GM21619 (cell line): ENCODE measurements around the gene GRIP1.
A peak's percentile ranks its signal among the peaks of the same experiment; 100 is the strongest.
"Not testable (repeated sequence)": the region's sequence is repeated elsewhere in the genome, so short reads cannot be mapped to it uniquely, and the experiment has no call there.

Experiments
- ATAC-seq: cut with Tn5 transposase; IDR thresholded peaks from one replicate; pipeline ENCODE4 v1.9.1; 2021; ENCODE audit not compliant: unreplicated experiment

GRIP1 gene

DNA sequence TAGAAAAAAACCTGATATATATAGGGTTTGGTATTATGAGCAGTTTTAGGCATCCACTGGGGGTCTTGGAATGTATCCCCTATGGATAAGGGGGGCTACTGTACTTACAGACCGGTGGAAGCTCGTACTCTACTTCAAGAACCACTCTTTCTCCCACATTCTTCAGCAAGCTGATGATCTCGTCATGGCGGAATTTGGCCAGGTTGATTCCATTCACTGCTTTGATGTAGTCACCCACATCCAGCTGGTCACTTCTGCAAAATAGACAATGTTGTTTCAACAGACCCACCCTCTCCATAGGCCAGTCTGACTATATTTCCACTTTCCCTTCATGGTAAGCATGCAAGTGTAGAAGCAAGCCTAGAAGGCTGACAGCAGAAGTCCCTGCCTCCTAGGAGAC lies 139.9 kb downstream of the GRIP1 start:
- no peak for ATAC-seq

DNA sequence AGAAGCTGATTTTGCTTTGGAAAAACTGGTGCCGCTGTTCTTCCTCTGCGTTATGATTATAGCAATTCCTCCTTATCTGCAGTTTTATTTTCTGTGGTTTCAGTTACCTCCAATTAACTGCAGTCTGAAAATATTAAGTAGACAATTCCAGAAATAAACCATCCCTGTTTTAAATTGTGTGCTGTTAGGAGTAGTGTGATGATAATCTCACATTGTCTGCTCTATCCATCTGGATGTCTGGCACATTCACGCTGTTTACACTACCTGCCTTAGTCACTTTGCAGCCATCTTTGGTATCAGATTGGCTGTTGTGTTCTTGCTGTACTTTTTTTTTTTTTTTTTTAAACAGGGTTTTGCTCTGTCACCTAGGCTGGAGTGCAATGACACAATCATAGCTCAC lies 141.0 kb downstream of the GRIP1 start:
- ATAC-seq: no peak

DNA sequence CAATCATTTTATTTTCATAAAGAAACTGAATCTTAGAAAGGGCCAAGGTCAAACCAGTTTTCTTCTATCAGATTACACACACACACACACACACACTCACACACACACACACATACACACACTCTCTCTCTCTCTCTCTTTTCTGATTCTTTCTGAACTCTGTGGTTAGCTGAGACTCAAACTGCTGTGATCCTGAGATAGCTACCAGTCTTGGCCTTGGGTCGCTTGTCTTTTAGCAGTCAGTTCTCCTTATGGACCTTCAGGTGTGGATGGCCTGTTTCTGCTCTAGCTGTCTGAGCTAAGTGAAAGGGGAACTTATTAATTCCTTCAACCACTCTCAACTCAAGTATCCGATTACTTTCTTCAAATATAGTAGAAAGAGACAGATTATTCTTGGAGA lies 145.1 kb downstream of the GRIP1 start:
- ATAC-seq: no peak

DNA sequence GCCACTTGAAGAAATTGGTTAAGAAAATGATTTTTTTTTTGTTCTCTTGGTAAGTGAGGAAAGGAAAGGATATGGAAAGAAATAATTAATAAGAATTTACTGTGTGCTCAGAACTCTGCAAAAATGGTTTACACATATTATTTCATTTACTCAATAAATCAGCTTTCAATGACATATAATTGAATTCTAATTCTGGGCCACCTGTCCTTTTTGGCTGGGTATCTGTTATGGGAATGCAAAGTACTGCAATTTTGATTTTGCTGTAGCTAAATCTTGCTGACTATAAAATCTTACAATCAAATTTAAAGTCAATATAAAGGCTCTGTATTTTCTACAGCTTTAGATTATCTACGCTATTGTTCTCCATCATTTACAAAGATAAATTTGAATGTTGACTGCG lies 147.1 kb downstream of the GRIP1 start:
- no peak for ATAC-seq

DNA sequence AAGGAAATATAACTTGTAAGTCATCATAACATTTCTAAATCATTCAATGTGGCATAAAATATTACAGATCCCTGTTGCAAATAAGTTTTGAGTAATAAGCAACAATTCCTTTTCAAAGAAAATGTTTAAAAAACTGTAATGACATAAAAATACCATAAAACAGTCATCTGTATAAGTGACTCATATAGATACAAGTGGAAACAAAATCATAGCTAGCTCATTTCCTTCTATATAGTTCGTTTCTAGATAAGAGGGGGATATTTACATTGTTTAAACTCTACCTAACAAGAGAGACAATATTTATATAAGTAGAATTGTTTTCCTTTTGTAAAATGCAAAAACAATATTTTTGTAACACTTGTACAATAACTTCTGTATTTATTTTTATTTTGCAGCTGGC lies 148.9 kb downstream of the GRIP1 start:
- no peak for ATAC-seq

DNA sequence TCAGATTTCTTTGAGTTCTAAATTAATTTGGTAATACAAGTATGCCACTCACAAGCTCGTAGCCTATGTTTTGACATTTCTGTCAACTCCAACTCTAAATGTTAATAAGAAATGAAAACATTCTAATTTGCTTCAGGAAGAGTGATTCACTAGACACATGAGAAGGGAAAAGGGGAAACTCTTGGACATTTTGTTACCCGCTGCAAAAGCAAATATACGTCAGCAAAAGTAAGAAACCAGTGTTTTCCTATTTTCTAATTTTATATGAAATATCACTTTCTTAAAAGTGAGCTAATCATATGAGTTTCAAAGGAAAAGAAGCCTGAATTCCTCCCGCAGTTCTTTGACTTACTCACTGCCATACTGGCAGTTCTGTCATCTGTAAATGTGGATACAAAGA lies 162.3 kb downstream of the GRIP1 start:
- ATAC-seq: no peak

DNA sequence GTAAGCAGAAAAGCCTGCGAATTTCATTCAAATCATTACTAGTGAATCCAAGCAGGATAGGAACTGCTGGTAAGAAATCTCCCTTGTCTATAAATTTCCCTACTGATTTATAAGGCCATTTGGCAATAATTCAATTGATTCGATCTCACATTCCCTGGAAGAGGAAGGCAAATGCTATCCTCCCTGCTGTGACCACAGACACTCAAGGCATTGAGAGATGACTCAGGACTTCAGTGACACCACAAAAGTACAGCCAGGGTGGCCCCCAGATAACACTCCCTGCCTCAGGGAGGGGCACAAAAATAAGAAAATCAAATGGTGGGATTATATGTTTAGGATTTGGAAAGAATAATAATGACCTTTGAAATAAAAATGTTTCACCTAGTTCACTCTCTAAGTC lies 162.7 kb downstream of the GRIP1 start:
- ATAC-seq: no peak

DNA sequence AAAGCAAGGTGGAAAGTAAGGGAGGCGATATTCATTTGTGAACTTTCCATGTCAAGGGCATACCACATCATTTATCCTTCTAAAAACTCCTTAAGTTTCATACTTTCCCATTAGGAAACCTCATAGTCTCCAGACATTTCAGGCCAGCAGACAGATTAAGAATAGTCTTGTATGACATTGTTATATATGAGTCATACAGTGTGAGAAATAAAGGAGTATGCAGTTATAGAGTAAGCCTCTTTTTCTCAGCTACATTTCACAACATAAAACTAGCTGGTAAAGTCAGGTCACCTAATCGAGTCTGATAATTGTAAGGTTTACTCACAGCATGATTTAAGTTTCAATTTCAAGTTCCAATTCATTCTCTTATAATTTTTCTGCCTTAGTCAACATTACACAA lies 164.3 kb downstream of the GRIP1 start:
- ATAC-seq: no peak

DNA sequence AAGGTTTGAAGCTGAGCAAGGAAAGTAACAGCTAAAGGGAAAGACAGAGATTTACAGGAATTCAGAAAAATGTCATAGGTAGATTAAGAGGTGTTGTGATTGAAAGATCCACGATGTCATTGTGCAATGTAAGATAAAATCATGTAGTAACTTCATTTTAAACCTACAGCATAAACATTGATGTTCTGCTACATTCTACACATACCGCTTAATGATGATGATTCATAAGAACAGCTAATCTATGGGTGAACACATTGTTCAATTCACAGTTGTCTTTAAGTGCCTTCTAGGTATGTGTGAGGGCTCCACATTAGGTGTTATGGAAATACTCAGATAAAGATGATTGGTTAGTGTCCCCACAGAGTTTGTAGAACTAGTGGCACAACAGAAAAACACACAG lies 170.9 kb downstream of the GRIP1 start:
- no peak for ATAC-seq

DNA sequence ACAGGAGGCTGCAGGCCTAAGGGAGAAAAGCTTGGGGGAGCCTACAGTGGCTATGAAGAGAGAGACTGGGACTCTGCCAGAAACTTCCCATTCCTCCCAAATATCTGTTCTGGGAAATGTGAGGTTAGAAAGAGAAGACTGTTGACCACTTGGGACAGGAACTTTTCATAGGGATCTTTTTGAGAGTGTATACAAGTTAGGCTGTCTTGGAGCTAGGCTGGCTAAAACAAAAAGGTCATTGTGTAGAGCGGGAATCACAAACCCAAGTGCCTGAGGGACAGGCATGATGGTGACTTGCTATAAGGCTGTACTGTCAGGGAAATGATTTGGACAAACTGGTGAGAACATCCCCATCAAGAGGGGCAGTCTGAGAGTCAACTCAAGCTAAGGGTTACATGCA lies 175.1 kb downstream of the GRIP1 start:
- ATAC-seq: no peak

DNA sequence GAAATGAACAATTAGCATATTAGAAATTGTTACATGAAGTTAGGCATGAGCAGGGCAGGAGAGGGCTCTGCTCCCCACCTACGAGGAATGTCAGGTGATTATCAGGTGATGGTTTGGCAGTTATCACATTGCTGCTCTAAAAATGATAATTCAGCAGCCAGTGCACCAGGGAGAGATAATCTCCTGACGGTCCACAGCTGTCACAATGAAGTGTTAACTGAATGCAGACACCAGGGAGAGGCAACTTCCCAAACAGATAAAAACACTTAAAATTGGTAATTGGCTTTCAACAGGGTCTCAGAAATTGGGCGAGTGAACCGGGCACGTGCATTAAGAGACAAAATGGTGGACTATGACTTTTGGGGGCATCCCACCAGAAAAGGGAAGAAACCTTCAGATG lies 176.0 kb downstream of the GRIP1 start:
- ATAC-seq: no peak

DNA sequence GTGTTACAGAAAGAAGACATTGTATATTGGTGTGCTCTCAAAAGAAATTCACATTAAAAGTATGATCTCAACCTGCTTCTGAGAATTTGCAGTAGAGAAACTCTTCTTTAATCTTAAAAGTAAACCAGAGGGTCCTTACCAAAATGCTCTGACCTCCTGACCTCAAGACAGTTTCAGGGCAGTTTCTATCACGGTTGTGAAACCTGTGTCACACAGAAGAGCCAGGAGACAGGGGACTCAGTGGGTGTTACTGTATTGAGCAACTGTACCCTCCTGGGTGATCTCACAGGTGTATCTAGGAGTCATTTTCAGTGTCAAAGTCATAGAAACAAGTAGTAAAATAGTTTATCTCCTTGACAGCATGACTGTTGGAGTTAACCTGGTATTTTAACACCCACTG lies 178.0 kb downstream of the GRIP1 start:
- peak; percentile 70 for ATAC-seq

DNA sequence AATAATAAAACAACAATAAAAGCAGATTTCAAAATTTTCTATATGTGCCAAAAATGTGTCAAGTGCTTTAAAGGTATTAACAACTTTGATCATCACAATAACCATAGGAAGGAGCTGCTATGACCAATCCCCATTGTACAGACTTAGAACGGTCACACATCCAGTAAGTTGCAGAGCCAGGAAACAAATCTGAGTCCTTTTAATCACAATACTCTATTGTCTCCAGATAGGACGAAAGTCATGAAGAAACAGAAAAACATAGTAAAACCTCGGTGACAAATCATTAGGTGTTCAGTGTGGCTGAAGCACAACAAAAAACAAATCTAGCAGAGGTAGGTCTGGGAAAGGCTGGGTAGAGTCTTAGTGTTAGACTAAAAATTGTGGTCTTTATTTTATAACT lies 178.8 kb downstream of the GRIP1 start:
- ATAC-seq: no peak

DNA sequence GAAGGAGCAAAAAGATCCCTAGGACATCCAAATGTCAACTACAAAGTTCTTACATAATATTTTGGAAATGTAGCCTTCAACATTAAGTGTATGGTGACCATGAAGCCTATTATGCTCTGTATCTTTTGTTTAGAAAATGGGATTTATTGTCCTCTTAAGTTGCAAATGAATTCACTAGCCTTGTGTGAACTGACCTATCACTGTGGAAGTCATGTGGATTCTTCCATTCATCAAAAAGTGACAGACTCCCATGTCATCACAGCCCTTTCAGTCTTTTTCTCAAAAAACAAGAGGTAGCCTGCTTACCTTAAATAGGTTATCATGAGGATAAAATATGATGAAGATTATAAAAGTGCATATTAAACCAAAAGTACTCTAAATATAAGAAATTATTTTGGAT lies 179.9 kb downstream of the GRIP1 start:
- ATAC-seq: no peak

DNA sequence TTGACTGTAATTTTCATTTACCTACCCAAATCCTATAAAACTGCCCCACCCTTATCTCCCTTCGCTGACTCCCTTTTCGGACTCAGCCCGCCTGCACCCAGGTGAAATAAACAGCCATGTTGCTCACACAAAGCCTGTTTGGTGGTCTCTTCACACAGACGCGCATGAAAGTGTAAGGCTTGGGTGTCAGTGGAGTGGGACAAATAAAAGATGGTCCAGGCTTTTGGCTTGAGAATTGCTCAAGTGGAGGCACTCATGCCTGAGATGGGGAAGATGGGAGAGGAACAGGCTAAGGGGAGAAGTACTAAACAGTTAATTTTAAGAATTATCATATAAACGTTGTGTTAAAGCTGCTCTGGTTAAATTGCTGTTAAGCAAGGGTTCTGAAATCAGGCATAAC lies 180.8 kb downstream of the GRIP1 start:
- ATAC-seq: not testable (repeated sequence)

DNA sequence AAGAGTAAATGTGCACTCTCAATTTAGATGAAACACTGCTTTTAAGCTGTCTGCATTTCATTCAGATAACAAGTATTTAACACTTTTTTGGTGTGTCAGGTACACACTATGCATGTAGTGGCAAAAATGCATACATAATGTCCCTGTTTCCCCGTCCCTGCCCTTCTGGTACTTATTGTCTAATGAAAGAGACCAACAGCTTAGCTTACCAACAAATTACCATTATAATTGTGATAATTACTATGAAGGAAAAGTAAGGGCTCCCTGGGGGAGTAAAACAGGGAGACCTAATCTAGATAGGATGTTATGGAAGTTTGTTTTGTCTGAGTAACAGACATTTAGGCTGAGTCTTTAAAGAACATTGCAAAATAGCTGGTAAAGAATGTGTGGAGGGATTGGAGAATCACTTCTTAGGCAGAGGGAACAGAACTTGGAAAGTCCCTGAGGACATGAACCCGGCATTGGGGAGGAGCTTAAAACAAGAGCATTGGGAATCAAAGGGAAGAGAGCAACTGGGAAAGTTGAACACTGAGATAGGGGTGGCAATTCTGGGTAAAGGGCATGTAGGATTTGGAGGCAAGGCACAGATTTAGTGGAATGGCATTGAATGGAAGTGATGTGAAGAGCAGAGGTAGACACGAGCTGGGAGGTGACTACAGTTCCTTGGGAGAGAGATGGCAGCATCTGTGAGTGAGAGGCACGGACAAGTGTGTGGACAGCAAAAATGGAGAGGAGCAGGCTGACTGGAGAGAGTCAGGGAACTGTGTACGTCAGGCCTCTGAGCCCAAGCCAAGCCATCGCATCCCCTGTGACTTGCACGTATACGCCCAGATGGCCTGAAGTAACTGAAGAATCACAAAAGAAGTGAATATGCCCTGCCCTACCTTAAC lies 181.6 kb downstream of the GRIP1 start:
- ATAC-seq: no peak

DNA sequence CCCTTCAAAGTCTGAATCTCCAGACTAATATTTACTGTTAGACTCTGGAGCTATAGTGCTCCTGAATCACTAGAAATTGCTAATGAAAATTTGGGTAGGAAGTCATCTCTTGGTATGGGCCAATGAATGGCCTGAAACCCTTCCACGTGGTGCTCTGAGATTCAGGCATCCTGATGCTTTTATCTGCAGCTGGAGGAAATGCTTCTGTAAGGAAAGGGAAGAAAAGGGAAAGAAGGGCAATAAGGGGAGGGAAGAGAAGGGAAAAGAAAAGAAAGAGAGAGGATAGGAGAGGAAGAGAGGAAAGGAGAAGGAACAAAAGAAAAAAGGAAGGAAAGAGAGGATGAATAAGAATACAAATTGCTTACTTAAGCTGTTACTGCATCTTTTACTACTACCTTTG lies 182.3 kb downstream of the GRIP1 start:
- ATAC-seq: no peak

DNA sequence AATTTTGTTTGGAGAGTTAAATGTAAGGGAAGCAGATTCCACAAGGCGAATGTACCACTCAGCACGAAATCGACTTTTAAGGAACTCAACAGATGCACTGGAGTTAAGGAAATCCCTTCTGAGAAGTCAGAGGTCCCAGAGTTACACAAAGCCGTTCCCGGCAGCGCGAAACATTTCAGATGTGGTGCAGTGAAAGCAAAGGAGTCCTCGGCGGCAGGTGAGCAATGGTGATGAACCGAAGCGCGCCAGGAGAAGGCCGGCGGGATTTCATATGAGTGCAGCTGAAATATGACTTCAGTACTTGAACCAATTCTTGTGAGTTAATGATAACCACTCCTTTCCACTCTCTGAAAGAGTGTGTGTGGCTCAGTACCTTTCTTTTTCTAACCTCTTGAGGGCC lies 183.2 kb downstream of the GRIP1 start:
- ATAC-seq: no peak

DNA sequence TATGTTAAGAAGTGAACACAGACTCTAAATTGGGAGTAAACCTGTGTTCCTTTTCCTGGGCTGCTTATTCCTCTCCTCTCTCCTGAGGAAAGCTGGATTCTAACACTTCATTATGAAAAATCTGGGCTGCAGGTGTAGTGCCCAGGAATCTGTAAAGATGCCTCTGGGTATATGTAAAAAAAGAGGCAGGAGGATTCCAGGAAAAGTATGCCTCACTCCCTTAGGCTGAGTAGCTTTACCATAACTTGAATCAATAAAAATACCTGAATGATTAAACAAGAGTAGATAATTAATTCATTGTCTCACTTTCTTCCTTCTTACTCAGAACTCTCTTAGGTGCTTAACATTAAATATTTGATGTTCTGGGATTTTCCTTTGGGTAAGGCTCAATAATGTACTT lies 185.1 kb downstream of the GRIP1 start:
- ATAC-seq: no peak

DNA sequence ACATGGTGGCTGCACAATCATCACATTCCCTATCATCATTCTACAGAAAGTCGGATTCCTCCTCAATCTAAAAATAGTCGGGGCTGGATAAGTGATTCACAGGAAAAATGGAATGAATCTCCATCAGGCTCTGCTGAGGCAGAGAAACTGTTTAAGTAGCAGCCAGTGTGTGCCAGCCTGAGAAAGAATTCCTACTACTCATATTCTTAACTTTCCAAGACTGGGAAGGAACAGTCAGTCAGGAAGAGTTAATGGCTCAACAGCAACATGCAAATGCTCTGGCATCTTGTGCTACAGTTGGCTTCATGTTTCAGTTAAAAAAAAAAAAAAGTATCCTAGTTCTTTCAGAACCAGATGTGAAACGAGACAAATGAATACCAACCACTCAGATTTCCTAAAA lies 187.0 kb downstream of the GRIP1 start:
- ATAC-seq: no peak

DNA sequence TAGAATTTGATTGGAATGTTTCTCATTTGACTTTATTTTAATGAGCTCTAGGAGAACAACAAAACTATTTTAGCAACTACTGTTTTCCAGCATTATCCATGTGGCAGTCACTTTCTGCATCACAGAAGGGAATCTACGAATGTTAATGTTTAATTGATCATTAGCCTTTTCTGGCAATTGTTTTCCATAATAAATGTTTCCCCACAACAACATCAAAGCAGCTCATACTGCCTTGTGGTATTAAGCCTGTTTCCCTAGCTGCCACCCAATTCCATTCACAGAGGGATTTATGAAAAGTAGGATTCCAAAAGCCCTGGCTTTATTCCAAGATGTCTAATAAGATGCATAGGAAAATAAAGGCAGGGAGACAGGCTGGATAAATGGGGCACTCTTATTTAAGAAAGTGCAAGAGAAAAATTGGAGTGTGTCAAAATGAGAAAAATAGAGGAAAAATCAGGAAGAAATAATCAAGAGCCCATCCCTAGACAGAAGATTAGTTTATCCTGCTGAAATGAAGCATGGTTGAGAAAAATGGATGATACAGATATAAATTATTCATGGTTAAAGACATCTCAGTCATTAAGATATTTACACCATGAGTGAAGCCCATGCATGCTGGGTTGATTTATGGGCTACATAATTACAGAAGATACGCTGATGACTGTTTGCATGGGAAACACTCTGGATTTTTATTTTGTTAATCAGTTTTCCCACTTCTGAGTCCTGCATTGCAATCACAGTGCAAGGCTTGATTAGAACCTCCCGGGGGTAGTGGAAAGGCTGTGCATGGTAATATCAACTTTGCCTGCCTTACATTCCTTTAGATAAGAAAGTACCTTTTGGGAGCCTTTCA lies 196.3 kb downstream of the GRIP1 start:
- no peak for ATAC-seq

DNA sequence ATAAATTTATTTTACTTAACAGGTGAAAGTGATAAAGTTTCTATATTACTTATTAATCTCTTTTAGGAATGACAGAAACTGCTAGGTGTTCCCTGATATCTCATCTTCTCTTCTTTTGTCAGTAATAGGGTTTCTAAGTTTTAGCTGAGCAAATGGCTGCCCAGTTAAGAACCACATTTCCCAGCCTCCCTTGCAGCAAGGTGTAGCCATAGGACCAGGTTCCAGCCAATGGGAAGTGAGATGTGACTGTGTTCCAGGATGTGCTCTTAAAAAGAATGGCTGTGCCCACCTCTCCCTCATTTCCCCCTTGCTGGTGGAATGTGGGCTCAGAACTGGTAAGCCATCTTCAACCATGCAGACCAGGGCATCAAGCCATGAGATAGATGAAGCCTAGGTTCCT lies 210.9 kb downstream of the GRIP1 start:
- ATAC-seq: no peak
